K562 (cell line): ENCODE data around the gene RNF223. TPM values are rescaled to one million over a fixed set of nuclear protein-coding genes. Genes with fewer than 3 reads are reported as not detected.

Experiments
- BCLAF1 ChIP-seq, 2 experiments: fragments of 450-650 bp in 1 of 2; IDR thresholded peaks; 2 replicates each; pipeline ENCODE4 v1.6.1; 2011 to 2017; ENCODE audit warnings: low read depth in 2 of 2, antibody characterized with exemption in 1 of 2, borderline replicate concordance in 1 of 2, low read length in 1 of 2, mild to moderate bottlenecking in 1 of 2, mixed read lengths in 1 of 2; ENCODE audit not compliant: control insufficient read depth in 1 of 2
- CCNT2 ChIP-seq: IDR thresholded peaks from 2 replicates; pipeline ENCODE4 v1.6.1; 2011; ENCODE audit warnings: borderline replicate concordance, low read depth, mild to moderate bottlenecking, moderate library complexity, mixed read lengths, low read length; ENCODE audit not compliant: insufficient read length; ENCODE audit errors: extremely low read depth
- E2F4 ChIP-seq: sonication (generic); formaldehyde crosslinking; IDR thresholded peaks from 2 replicates; pipeline ENCODE4 v1.8.0; 2022; ENCODE audit warnings: mild to moderate bottlenecking, low read depth, missing genetic modification reagents
- ELK1 ChIP-seq: sonication (generic); formaldehyde crosslinking; IDR thresholded peaks from 2 replicates; pipeline ENCODE4 v1.8.1; 2022; ENCODE audit warnings: missing genetic modification reagents
- ETV1 ChIP-seq: fragments of 450-650 bp; conservative IDR thresholded peaks from 2 replicates; pipeline ENCODE4 v1.6.1; 2016; ENCODE audit warnings: missing genetic modification characterization, control low read depth, low read depth, missing compliant biosample characterization
- FOXA3 ChIP-seq, 2 experiments: fragments of 450-650 bp in 1 of 2; sonication (generic) in 1 of 2; formaldehyde crosslinking; IDR thresholded peaks in 1 of 2; conservative IDR thresholded peaks in 1 of 2; 2 replicates each; pipeline versions ENCODE4 v1.4.0 to v1.8.0; 2020 to 2022; ENCODE audit warnings: mild to moderate bottlenecking in 2 of 2, missing genetic modification reagents in 1 of 2
- FOXM1 ChIP-seq, 2 experiments: fragments of 450-650 bp in 1 of 2; sonication (generic) in 1 of 2; formaldehyde crosslinking in 1 of 2; IDR thresholded peaks; 2 replicates each; pipeline versions ENCODE4 v1.6.1 to v1.9.0; 2017 to 2022; ENCODE audit warnings: low read depth in 2 of 2, mild to moderate bottlenecking in 2 of 2, missing genetic modification reagents in 1 of 2, moderate library complexity in 1 of 2
- HDAC6 ChIP-seq: IDR thresholded peaks from 2 replicates; pipeline ENCODE4 v1.6.1; 2012; ENCODE audit warnings: low read depth, mild to moderate bottlenecking, control low read depth, inconsistent platforms, low read length, moderate library complexity
- IFI16 ChIP-seq: fragments of 250-450 bp; sonication (Bioruptor Pico); IDR thresholded peaks from 2 replicates; pipeline ENCODE4 v2.1.2; 2022; ENCODE audit warnings: mild to moderate bottlenecking, inconsistent platforms
- JUNB ChIP-seq: fragments of 450-650 bp; formaldehyde crosslinking; conservative IDR thresholded peaks from 2 replicates; pipeline ENCODE4 v1.4.0; 2020; ENCODE audit warnings: mild to moderate bottlenecking
- LEF1 ChIP-seq: fragments of 450-650 bp; IDR thresholded peaks from 2 replicates; pipeline ENCODE4 v1.6.1; 2016; ENCODE audit warnings: mild to moderate bottlenecking
- MCM3 ChIP-seq: fragments of 450-650 bp; IDR thresholded peaks from 2 replicates; pipeline ENCODE4 v1.6.1; 2016
- MTA3 ChIP-seq: fragments of 450-650 bp; formaldehyde crosslinking; IDR thresholded peaks from 2 replicates; pipeline ENCODE4 v1.6.1; 2017; ENCODE audit warnings: mild to moderate bottlenecking, borderline replicate concordance
- NONO ChIP-seq, 2 experiments: fragments of 200-400 bp in 1 of 2; fragments of 450-650 bp in 1 of 2; formaldehyde crosslinking in 1 of 2; IDR thresholded peaks; 2 replicates each; pipeline ENCODE4 v1.6.1; 2017; ENCODE audit warnings: low read depth in 2 of 2, mild to moderate bottlenecking in 2 of 2, moderate library complexity in 2 of 2, low read length in 1 of 2
- PRMT5 ChIP-seq: sonication (generic); formaldehyde crosslinking; IDR thresholded peaks from 2 replicates; pipeline ENCODE4 v1.5.0; 2020; ENCODE audit warnings: missing genetic modification reagents
- ZNF518B ChIP-seq: fragments of 250-450 bp; sonication (Bioruptor Pico); IDR thresholded peaks from 2 replicates; pipeline ENCODE4 v1.5.0; 2021; ENCODE audit warnings: mild to moderate bottlenecking, moderate library complexity
- polyA plus RNA-seq, 8 experiments: library from polyadenylated mRNA; depleted of rRNA in 4 of 8; stranded (reverse) in 5 of 8; unstranded in 3 of 8; fragments of >200 nt; fragmentation: Nextera tagmentation in 2 of 8; fragmentation: Illumina TruSeq in 1 of 8; extraction: Ambion mirVana in 2 of 8; extraction: Trizol in 1 of 8; gene quantifications; 2 replicates each; pipeline versions ENCODE4 v1.2.1 to v1.2.3, GENCODE V29; 2011 to 2014; ENCODE audit warnings: inconsistent platforms in 1 of 8, missing spikeins in 1 of 8
- total RNA-seq, 7 experiments: library from RNA; depleted of rRNA in 6 of 7; stranded (reverse); fragments of >200 nt in 6 of 7; fragmentation: Illumina TruSeq in 2 of 7; extraction: Trizol in 2 of 7; gene quantifications; 2 replicates each; pipeline versions ENCODE4 v1.2.1 to v1.2.3, GENCODE V29; 2011 to 2021; ENCODE audit warnings: low replicate concordance in 1 of 7

RNF223 gene
- total and polyA plus RNA-seq, 9 of the 15 experiments (the other 6 are each of a cell fraction or from before 2014, with no cell fraction given) = 0.04 to 0.32 TPM; not detected in 7

- TF ChIP-seq CCNT2 = peak; percentile 77
- no peak for TF ChIP-seq ELK1 (CRISPR knock-in tag)
- peak in 1 of 2 experiments; percentile 42; a peak in 2 of 4 replicates for TF ChIP-seq FOXA3 (CRISPR knock-in tag; conservative IDR thresholded peaks at IDR 0.05 in 1 of 2, IDR thresholded peaks at IDR 0.05 in 1 of 2)
- no peak for TF ChIP-seq HDAC6
- TF ChIP-seq E2F4 (CRISPR knock-in tag) = 0 out of 2 replicates have a peak, but pooled peaks have one; percentile 13
- TF ChIP-seq MTA3 = peak; percentile 95
- TF ChIP-seq NONO (IDR thresholded peaks at IDR 0.05; ENCODE audit: low read depth in 2 of 2, low read length in 1 of 2) = 0 out of 4 replicates have a peak, but pooled peaks of 1 of the 2 experiments have one; percentile 0
- TF ChIP-seq JUNB = peak; percentile 81
- TF ChIP-seq BCLAF1 (IDR thresholded peaks at IDR 0.05; ENCODE audit: borderline replicate concordance in 1 of 2, control insufficient read depth in 1 of 2, low read depth in 2 of 2, low read length in 1 of 2) = no peak
- TF ChIP-seq ETV1 (tag) = no peak
- no peak for TF ChIP-seq MCM3
- TF ChIP-seq PRMT5 (CRISPR knock-in tag) = no peak
- no peak for TF ChIP-seq ZNF518B (CRISPR knock-in tag)
- TF ChIP-seq IFI16 (CRISPR knock-in tag) = no peak
- TF ChIP-seq FOXM1 (IDR thresholded peaks at IDR 0.05; ENCODE audit: low read depth) = no peak
- TF ChIP-seq FOXM1 (CRISPR knock-in tag; IDR thresholded peaks at IDR 0.05; ENCODE audit: low read depth) = peak; percentile 76; the same call in 1 of the 2 replicates
- peak; percentile 29; the same call in 1 of the 2 replicates for TF ChIP-seq LEF1
Observed at GRCh38 chr1:1063945-1064831, 9.9 kb downstream of the RNF223 start (continued).
